Liver (tissue), 3 donors: ENCODE results near the gene WNT8B.

ENCODE experiments used
- ATF3 ChIP-seq: IDR thresholded peaks from 2 replicates; pipeline ENCODE4 v1.6.1; 2016; ENCODE audit warnings: antibody characterized with exemption
- CTCF ChIP-seq: fragments of 150-350 bp; IDR thresholded peaks from 2 replicates; pipeline ENCODE4 v1.5.1; 2017; ENCODE audit warnings: improper control_type of control experiment, low read depth, low read length; ENCODE audit not compliant: missing input control
- GABPA ChIP-seq, 2 donors: IDR thresholded peaks in 1 of 2; conservative IDR thresholded peaks in 1 of 2; 2 replicates each; pipeline ENCODE4 v1.6.1; 2016; ENCODE audit warnings: antibody characterized with exemption in 2 of 2, mild to moderate bottlenecking in 1 of 2, moderate library complexity in 1 of 2
- HNF4G ChIP-seq: IDR thresholded peaks from 2 replicates; pipeline ENCODE4 v1.6.1; 2016; ENCODE audit warnings: antibody characterized with exemption
- MAX ChIP-seq: IDR thresholded peaks from 2 replicates; pipeline ENCODE4 v1.6.1; 2016; ENCODE audit warnings: antibody characterized with exemption
- NR2F2 ChIP-seq: IDR thresholded peaks from 2 replicates; pipeline ENCODE4 v1.6.1; 2016; ENCODE audit warnings: antibody characterized with exemption
- RAD21 ChIP-seq, 2 donors: IDR thresholded peaks; 2 replicates each; pipeline ENCODE4 v1.6.1; 2016; ENCODE audit warnings: antibody characterized with exemption in 2 of 2, mild to moderate bottlenecking in 2 of 2
- REST ChIP-seq: IDR thresholded peaks from 2 replicates; pipeline ENCODE4 v1.6.1; 2016; ENCODE audit warnings: antibody characterized with exemption, mild to moderate bottlenecking
- SP1 ChIP-seq: IDR thresholded peaks from 2 replicates; pipeline ENCODE4 v1.6.1; 2018; ENCODE audit warnings: antibody characterized with exemption, mild to moderate bottlenecking
- TAF1 ChIP-seq: conservative IDR thresholded peaks from 2 replicates; pipeline ENCODE4 v1.6.1; 2016; ENCODE audit warnings: antibody characterized with exemption, mild to moderate bottlenecking
- YY1 ChIP-seq: IDR thresholded peaks from 2 replicates; pipeline ENCODE4 v1.6.1; 2016; ENCODE audit warnings: antibody characterized with exemption, mild to moderate bottlenecking
- ZBTB33 ChIP-seq: IDR thresholded peaks from 2 replicates; pipeline ENCODE4 v1.6.1; 2016; ENCODE audit warnings: antibody characterized with exemption
- donor health status: healthy.
- donor health status: healthy.

GRCh38 chr10:100504096-100504495 lies 41.3 kb downstream of the WNT8B start:
- TF ChIP-seq CTCF (no peak), SP1 (no peak), ATF3 (no peak), TAF1 (no peak), REST (no peak), ZBTB33 (no peak), GABPA (IDR thresholded peaks at IDR 0.05 in 1 of 2, conservative IDR thresholded peaks at IDR 0.05 in 1 of 2) (no peak), MAX (no peak), RAD21 (IDR thresholded peaks at IDR 0.05) (no peak), YY1 (no peak), NR2F2 (no peak), HNF4G (no peak)
